Peyer's patch (tissue), 4 donors: ENCODE results near the gene ECSIT. TPM values are rescaled to one million over a fixed set of nuclear protein-coding genes. Genes with fewer than 3 reads are reported as not detected.
A peak's percentile ranks its signal among the peaks of the same experiment; 100 is the strongest.

Source experiments
- DNase-seq, 3 donors: peaks; one replicate each; pipeline ENCODE4 v3.0.0-alpha.2; 2017 to 2019
- H3K27ac ChIP-seq, 4 donors: fragments of 200-600 bp; sonication (generic); one replicate each; pipeline ENCODE4 v1.5.1; 2016 to 2019
- H3K27me3 ChIP-seq, 2 donors: fragments of 200-600 bp; sonication (generic); one replicate each; pipeline ENCODE4 v1.5.1; 2019
- H3K36me3 ChIP-seq, 3 donors: fragments of 200-600 bp; sonication (generic); one replicate each; pipeline ENCODE4 v1.5.1; 2016 to 2019
- H3K4me1 ChIP-seq, 4 donors: fragments of 200-600 bp; sonication (generic); one replicate each; pipeline ENCODE4 v1.5.1; 2016 to 2019
- H3K4me3 ChIP-seq, 4 donors: fragments of 200-600 bp; sonication (generic); 1 replicate in 3 of 4; 2 replicates in 1 of 4; pipeline ENCODE4 v1.5.1; 2016 to 2019; ENCODE audit warnings: mild to moderate bottlenecking in 1 of 4
- H3K9me3 ChIP-seq, 4 donors: fragments of 200-600 bp; sonication (generic); one replicate each; pipeline ENCODE4 v1.5.1; 2016 to 2019; ENCODE audit warnings: mild to moderate bottlenecking in 1 of 4
- POLR2A ChIP-seq, 2 donors: fragments of 450-650 bp; IDR thresholded peaks; one replicate each; pipeline ENCODE4 v1.5.1; 2017; ENCODE audit warnings: antibody characterized with exemption in 2 of 2, mild to moderate bottlenecking in 2 of 2, moderate library complexity in 2 of 2
- total RNA-seq, 4 donors: library from RNA; depleted of rRNA; stranded (reverse); fragments of >200 nt; gene quantifications; one replicate each; pipeline ENCODE4 v1.1.0, GENCODE V29; 2016
- TF ChIP-seq, protein P1 (sequence below), 6 experiments: fragments of 450-650 bp in 4 of 6; fragments of 200-600 bp in 2 of 6; sonication (generic) in 1 of 6; IDR thresholded peaks; one replicate each; pipeline ENCODE4 v1.5.1; 2017 to 2019; ENCODE audit warnings: antibody characterized with exemption in 6 of 6, mild to moderate bottlenecking in 3 of 6, moderate library complexity in 1 of 6

Gene ECSIT
- total RNA-seq, 4 donors from 2014 or later, result 50.1 to 94.0 (median 70.4) TPM

DNA sequence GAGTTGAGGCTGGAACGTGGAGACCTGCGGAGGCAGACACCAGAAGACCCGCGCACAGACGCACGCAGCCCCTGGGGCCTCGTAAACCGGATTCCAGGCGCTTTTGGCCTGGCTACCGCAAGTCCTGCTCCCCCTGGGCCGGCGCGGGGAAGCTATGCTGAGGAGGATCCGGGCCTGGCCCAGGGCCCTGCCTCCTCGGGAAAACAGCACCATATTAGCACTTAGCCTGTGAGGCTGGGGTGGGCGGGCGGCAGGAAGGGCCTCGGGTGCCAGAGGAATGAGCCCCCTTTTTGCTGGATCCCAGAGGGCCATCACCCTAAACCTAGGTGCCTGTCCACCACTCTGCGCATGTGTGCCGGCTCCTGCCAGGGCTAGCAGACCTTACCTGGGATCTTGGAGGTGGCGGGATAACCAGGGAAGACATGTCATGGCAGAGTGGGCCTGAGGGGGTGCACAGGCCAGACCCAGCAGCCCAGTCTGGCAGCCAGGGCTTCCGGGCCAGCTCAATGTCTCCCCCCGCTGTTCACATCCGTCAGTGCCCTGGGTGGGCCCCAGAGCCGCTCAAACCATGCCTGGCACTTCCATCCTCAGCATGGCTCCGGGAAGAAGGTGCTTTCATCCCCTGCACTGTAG lies 22.8 kb upstream of the ECSIT start:
- H3K27me3 ChIP-seq, result no peaks in the 10 kb centered on the region
- H3K36me3 ChIP-seq, result peaks cover 0 to 35% (median 0%) of the 10 kb centered on the region in 3 donors
- no peaks in the 10 kb centered on the region for H3K9me3 ChIP-seq
- H3K27ac ChIP-seq, result peak overlapping the region; percentile 30 to 75 (median 66)
- no peak for DNase-seq
- TF ChIP-seq POLR2A (IDR thresholded peaks at IDR 0.05), result no peak
- TF ChIP-seq, protein P1, sequence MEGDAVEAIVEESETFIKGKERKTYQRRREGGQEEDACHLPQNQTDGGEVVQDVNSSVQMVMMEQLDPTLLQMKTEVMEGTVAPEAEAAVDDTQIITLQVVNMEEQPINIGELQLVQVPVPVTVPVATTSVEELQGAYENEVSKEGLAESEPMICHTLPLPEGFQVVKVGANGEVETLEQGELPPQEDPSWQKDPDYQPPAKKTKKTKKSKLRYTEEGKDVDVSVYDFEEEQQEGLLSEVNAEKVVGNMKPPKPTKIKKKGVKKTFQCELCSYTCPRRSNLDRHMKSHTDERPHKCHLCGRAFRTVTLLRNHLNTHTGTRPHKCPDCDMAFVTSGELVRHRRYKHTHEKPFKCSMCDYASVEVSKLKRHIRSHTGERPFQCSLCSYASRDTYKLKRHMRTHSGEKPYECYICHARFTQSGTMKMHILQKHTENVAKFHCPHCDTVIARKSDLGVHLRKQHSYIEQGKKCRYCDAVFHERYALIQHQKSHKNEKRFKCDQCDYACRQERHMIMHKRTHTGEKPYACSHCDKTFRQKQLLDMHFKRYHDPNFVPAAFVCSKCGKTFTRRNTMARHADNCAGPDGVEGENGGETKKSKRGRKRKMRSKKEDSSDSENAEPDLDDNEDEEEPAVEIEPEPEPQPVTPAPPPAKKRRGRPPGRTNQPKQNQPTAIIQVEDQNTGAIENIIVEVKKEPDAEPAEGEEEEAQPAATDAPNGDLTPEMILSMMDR (IDR thresholded peaks at IDR 0.05), result peak in 1 of 6 experiments; percentile 18
- H3K4me3 ChIP-seq, result no peak overlapping the region
- H3K4me1 ChIP-seq, result peaks cover 0 to 9% (median 4%) of the 10 kb centered on the region in 4 donors

DNA sequence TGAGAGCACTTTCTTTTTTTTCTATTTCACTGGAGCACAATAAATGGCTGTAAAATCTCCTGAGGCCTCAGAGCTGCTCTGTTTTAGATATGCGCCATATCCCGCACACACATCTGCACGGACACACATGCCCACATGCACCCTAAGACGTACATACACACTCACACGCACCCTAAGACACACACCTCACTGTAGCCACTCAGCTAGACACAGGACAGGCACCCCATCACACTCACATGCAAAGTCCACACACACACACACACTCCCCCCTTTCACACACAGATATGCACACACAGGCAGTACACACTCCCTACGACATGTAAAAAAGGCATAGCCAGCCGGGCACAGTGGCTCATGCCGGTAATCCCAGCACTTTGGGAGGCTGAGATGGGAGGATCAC lies 21.3 kb upstream of the ECSIT start:
- TF ChIP-seq, protein P1 (IDR thresholded peaks at IDR 0.05), result no peak
- no peak for TF ChIP-seq POLR2A (IDR thresholded peaks at IDR 0.05)
- DNase-seq, result no peak
- no peaks in the 10 kb centered on the region for H3K9me3 ChIP-seq
- H3K27ac ChIP-seq, result no peak overlapping the region
- peaks cover 0 to 33% (median 0%) of the 10 kb centered on the region in 3 donors for H3K36me3 ChIP-seq
- H3K4me3 ChIP-seq, result no peak overlapping the region
- H3K27me3 ChIP-seq, result no peaks in the 10 kb centered on the region
- peaks cover 0 to 9% (median 3%) of the 10 kb centered on the region in 4 donors for H3K4me1 ChIP-seq

DNA sequence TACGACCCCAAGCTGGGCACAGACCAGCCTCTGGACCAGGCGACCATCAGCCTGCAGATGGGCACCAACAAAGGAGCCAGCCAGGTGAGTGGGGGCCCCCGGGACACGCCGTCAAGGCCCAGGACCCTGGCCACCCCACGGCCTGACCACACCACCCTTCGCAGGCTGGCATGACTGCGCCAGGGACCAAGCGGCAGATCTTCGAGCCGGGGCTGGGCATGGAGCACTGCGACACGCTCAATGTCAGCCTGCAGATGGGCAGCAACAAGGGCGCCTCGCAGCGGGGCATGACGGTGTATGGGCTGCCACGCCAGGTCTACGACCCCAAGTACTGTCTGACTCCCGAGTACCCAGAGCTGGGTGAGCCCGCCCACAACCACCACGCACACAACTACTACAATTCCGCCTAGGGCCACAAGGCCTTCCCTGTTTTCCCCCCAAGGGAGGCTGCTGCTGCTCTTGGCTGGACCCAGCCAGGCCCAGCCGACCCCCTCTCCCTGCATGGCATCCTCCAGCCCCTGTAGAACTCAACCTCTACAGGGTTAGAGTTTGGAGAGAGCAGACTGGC lies 20.5 kb upstream of the ECSIT start:
- Histone ChIP-seq H3K27ac (no peak overlapping the region), H3K4me1 (peaks cover 0 to 9% (median 3%) of the 10 kb centered on the region in 4 donors), H3K4me3 (no peak overlapping the region), H3K27me3 (no peaks in the 10 kb centered on the region), H3K9me3 (no peaks in the 10 kb centered on the region), H3K36me3 (peaks cover 0 to 25% (median 0%) of the 10 kb centered on the region in 3 donors)
- TF ChIP-seq POLR2A (IDR thresholded peaks at IDR 0.05), result no peak
- TF ChIP-seq, protein P1 (IDR thresholded peaks at IDR 0.05), result no peak
- no peak for DNase-seq

DNA sequence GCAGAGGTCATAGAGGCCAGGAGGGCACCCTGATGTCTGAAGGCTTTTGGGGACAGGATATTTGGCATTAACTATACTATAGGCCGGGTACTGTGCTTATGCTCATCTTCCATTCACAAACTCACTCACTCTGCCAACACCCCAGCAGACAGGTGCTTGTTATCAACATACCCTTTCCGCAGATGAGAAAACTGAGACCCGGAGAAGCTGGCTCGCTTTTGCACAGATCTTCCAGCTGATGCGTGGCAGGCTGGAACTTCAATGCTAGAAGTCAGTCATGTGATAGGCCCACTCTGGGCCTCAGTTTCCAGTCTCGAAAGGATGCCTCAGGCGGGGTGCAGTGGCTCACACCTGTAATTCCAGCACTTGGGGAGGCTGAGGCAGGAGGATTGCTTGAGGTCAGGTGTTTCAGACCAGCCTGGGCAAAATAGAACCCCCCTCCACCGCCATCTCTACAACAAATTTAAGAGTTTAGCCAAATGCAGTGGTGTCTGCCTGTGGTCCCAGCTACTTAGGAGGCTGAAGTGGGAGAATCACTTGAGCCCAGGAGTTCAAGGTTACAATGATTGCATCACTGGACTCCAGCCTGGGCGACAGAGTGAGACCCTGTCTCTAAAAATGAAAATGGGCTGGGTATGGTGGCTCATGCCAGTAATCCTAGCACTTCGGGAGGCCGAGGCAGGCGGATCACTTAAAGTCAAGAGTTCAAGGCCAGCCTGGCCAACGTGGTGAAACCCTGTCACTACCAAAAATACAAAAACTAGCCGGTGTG lies 19.2 kb upstream of the ECSIT start:
- no peak overlapping the region for H3K4me3 ChIP-seq
- TF ChIP-seq, protein P1 (IDR thresholded peaks at IDR 0.05), result no peak
- no peak for TF ChIP-seq POLR2A (IDR thresholded peaks at IDR 0.05)
- H3K4me1 ChIP-seq, result peaks cover 0 to 4% (median 0%) of the 10 kb centered on the region in 4 donors
- H3K27me3 ChIP-seq, result no peaks in the 10 kb centered on the region
- peaks cover 0 to 12% (median 0%) of the 10 kb centered on the region in 3 donors for H3K36me3 ChIP-seq
- no peak overlapping the region for H3K27ac ChIP-seq
- H3K9me3 ChIP-seq, result no peaks in the 10 kb centered on the region
- DNase-seq, result no peak

DNA sequence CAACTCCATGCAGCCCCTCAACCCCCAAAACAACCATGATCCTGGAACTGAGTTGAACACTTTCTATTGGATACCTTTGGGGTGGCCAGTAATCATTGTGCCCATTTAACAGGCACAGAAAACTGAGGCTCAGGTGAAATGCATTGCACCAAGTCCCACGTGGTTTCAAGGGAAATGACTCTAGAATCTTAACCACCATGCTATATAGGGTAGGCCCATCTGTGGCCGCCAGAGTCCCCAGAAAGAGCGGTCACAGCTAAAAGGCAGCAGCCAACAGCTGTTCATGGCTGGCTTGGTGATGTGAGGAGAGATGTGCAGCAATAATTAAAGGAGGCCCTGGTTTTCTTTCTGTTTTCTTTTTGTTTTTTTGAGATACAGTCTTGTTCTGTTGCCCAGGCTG lies 12.3 kb upstream of the ECSIT start:
- TF ChIP-seq, protein P1 (IDR thresholded peaks at IDR 0.05), result no peak
- no peak for TF ChIP-seq POLR2A (IDR thresholded peaks at IDR 0.05)
- no peaks in the 10 kb centered on the region for H3K9me3 ChIP-seq
- no peaks in the 10 kb centered on the region for H3K36me3 ChIP-seq
- peaks cover 0 to 2% (median 0%) of the 10 kb centered on the region in 4 donors for H3K4me1 ChIP-seq
- DNase-seq, result no peak
- peak overlapping the region in 2 of 4 donors; percentile 79 to 93 for H3K27ac ChIP-seq
- H3K27me3 ChIP-seq, result no peaks in the 10 kb centered on the region
- H3K4me3 ChIP-seq, result peak overlapping the region in 1 of 4 donors; percentile 50
